ENCODE data around the gene PRDM16.

The PRDM16 gene

DNA sequence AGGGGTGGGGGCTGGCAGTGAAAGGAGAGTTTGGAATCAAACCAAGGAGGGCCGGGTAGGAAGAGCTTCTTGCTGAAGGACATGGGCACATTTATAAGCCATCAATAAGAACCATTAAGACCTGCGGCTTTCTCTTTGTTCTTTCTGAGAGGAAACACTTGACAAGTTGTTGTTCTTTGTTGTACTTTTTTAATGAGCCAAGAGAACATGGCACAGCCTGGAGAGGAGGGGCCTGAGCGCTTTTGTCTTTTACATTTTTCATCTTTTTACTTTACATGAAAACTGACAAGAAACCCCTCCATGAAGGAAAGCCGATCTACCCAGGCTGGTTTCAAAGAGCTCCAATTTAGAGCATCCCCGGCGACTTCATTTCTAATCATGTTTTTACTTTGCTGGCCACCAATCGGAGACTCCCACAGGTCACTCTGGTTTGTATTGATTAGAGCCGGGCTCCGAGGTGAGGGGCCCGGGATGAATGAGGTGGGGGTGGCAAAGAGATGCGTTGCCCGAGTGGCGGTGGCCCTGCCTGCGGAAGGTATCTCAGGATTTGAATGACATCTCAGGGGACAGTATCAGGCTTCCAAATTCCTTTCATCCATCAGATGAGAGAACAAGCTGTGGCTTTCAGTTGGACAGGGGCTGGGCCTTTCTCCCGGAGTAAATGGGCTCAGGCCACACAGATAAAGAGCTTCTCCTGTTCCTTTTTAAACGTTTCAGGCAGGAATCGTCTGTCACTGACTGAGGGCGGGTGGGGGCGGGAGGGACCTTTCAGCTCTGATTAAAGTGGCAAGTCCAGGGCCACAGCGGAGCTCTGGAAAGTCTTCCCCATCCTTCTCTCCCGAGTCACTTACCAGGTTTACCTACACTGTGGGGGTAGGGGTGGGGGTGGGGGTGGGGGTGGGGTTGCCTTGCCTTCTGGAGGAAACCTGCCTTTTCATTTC, 246.7 kb downstream of the PRDM16 start:
- DNase-seq = no peak

- no peak for DNase-seq
These were observed 247.4 kb downstream of the PRDM16 start for GRCh38 chr1:3316340-3316943.

- no peak for DNase-seq
These were observed 248.5 kb downstream of the PRDM16 start for GRCh38 chr1:3317456-3317855.

DNA sequence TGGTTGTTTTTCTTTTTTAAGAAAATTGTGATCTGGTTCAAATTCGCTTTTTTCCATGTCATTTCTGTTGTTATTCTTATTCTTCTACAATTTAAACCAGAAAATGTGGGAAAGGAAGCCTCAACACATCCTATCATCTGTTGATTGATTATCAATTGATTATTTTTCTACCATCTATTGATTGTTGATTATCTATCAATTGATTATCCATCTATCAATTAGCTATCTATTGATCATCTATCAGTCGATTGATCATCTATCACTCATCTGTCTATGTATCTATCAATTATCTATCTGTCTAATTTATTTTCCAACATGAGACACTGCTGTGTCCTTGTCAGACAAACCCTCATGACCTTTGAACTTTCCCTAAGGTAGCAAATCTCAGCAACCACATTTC, 249.3 kb downstream of the PRDM16 start:
- no peak for DNase-seq

GRCh38 chr1:3319874-3320245, 250.9 kb downstream of the PRDM16 start:
- no peak for DNase-seq

GRCh38 chr1:3320246-3321152, 251.5 kb downstream of the PRDM16 start:
- DNase-seq = no peak

GRCh38 chr1:3321559-3322449, 252.8 kb downstream of the PRDM16 start:
- no peak for DNase-seq

- no peak for DNase-seq
These were observed 253.5 kb downstream of the PRDM16 start for GRCh38 chr1:3322450-3323020.

DNA sequence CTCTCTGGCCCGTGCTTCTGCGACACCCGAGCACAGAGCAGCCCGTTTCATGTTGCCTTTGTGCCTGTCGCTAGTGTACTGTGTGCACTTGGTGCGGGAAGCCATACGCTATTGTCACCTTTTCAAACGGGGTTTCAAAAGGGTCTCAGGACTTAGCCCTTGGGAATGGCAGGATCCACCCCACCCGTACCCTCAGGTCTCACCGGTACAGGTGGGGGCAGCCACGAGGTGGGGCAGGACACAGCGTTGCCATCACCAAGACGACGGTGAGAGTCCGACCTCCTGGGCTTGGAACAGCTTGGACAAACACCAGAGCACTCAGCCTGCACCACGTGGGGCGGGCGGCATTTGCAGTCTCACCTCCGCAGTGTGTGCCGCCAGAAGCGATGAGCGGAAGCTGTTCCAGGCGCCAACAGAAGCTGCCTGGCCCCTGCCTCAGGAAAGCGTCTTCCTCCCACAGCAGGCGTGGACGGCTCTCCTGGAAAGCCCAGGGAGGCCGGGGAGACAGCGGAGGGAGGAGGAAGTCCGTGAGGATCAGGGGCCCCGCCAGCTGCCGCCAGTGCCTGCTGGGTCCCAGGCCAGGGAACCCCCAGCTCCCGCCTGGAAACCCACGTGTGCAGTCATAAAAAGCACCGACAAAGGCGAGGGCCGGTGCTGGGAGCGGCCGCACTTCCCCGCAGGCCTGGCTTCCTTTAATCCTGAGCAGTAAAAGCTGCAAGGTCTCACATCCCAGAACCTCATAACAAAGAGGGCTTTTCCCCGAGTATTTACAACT, 254.2 kb downstream of the PRDM16 start:
- no peak for DNase-seq

- no peak for DNase-seq
These were observed 255.0 kb downstream of the PRDM16 start for GRCh38 chr1:3323796-3324703.

GRCh38 chr1:3324704-3325535, 255.9 kb downstream of the PRDM16 start:
- no peak for DNase-seq

- DNase-seq = no peak
These were observed 257.7 kb downstream of the PRDM16 start for GRCh38 chr1:3326516-3327388.

GRCh38 chr1:3327389-3327702, 258.3 kb downstream of the PRDM16 start:
- no peak for DNase-seq

GRCh38 chr1:3327936-3328590, 259.1 kb downstream of the PRDM16 start:
- DNase-seq = no peak

DNA sequence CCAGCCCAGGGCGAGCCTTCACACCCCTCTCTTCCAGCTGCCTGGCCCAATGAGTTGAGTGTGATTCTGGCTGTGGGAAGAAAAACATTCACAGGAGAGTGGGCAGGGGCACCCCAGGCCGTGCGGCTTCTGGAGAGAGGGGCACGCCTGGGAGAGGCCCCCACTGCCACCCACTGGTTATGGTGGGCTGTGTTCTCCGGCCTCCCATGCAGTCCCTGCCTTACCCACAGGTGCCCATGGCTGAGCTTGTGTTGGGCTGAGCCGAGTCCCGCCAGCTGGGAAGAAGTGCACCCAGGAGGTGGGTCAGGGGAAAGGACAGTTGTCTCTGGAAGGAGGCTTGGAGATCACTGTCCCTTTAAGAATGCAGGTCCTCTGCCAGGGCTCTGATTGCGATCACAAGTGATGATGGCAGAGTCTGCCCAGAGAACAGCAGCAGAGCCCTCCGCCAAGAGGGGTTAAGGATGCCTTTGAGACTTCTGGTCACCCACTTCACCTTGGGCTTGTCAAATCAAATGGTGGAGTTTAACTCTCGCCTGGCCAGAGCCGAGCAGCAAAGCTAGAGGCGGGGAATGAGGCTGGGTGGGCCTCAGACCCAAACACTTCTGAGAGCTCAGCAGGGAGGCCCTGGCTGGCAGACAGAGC, 260.8 kb downstream of the PRDM16 start:
- no peak for DNase-seq

DNA sequence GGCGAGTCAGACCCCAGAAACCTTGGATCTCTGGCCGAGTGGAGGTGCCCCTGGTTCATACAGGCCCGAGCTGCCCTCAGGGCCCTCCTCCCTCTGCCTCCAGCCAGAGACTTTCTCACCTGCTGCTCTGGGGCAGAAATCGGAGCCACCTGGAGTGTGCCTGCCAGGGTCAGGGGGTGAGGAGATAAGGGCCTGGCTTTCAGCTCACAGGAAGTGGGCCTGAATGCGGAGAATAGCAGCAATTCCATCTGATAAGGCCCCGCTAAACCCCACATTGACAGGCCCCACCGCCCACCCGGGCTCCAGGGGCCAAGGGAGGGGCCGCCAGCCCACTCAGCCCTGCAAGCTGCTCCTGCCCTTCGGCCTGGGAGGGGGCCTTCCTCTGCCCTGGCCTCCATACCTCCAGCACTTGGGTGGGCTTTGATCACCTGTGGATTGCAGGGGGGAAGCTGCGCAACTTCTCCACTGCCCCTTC, 261.8 kb downstream of the PRDM16 start:
- no peak for DNase-seq

DNA sequence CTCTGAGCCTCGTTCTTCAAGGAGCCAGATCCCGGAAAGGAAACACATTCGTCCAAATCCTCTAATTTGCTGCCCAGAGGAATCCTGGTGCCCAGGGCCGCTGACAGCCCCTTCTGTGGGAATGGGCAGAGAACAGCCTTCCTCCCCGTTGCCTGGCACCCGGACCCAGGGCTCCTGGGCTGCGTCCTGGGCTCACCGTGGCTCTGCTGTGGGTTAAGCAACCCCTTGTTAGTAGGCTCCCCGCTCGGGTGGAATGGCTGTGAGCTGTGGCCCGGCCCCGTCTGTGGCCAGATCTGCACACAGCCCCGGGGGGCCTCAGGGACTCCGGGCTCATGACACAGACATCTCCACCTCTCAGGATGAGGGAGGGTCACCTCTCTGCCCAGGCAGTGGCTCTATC, 262.6 kb downstream of the PRDM16 start:
- no peak for DNase-seq

Measured in NK-92 treated with Interleukin-12 subunit alpha and Interleukin-12 subunit beta, amount 100 ng/mL, for 24 hours (cell line).